ENCODE results near the gene RAD9A.

The RAD9A gene

DNA sequence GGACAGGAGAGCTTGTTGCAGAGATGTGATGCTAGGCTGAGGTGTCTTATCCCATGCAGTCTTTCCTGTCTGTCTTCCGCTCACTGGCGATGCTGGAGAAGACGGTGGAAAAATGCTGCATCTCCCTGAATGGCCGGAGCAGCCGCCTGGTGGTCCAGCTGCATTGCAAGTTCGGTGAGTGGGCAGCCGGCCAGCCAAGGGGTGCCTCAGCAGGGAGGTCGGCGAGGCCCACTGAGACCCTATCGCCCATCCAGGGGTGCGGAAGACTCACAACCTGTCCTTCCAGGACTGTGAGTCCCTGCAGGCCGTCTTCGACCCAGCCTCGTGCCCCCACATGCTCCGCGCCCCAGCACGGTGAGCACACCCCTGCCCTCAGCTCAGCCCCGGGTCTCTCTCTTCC, 1.7 kb downstream of the RAD9A start:
- ATAC-seq, result no peak
- no peak for TF ChIP-seq ZNF70 (CRISPR knock-in tag; IDR thresholded peaks at IDR 0.05)
- TF ChIP-seq, protein P1, sequence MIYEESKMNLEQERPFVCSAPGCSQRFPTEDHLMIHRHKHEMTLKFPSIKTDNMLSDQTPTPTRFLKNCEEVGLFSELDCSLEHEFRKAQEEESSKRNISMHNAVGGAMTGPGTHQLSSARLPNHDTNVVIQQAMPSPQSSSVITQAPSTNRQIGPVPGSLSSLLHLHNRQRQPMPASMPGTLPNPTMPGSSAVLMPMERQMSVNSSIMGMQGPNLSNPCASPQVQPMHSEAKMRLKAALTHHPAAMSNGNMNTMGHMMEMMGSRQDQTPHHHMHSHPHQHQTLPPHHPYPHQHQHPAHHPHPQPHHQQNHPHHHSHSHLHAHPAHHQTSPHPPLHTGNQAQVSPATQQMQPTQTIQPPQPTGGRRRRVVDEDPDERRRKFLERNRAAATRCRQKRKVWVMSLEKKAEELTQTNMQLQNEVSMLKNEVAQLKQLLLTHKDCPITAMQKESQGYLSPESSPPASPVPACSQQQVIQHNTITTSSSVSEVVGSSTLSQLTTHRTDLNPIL (CRISPR knock-in tag; IDR thresholded peaks at IDR 0.05; ENCODE audit: low read depth), result no peak
- TF ChIP-seq ZNF565 (CRISPR knock-in tag; conservative IDR thresholded peaks at IDR 0.05; ENCODE audit: low read depth), result no peak
- no peak for TF ChIP-seq ZC3H10 (CRISPR knock-in tag; IDR thresholded peaks at IDR 0.05)
- no peak for TF ChIP-seq ESRRG (CRISPR knock-in tag; IDR thresholded peaks at IDR 0.05)
- TF ChIP-seq CSDC2 (CRISPR knock-in tag; IDR thresholded peaks at IDR 0.05), result no peak
- TF ChIP-seq SNAI2 (CRISPR knock-in tag; IDR thresholded peaks at IDR 0.05), result no peak
- no peak for TF ChIP-seq GLIS3 (CRISPR knock-in tag; IDR thresholded peaks at IDR 0.05)
- no peak for TF ChIP-seq BACH2 (CRISPR knock-in tag; IDR thresholded peaks at IDR 0.05; ENCODE audit: borderline replicate concordance)
- TF ChIP-seq, protein P2, sequence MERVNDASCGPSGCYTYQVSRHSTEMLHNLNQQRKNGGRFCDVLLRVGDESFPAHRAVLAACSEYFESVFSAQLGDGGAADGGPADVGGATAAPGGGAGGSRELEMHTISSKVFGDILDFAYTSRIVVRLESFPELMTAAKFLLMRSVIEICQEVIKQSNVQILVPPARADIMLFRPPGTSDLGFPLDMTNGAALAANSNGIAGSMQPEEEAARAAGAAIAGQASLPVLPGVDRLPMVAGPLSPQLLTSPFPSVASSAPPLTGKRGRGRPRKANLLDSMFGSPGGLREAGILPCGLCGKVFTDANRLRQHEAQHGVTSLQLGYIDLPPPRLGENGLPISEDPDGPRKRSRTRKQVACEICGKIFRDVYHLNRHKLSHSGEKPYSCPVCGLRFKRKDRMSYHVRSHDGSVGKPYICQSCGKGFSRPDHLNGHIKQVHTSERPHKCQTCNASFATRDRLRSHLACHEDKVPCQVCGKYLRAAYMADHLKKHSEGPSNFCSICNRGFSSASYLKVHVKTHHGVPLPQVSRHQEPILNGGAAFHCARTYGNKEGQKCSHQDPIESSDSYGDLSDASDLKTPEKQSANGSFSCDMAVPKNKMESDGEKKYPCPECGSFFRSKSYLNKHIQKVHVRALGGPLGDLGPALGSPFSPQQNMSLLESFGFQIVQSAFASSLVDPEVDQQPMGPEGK (CRISPR knock-in tag; IDR thresholded peaks at IDR 0.05; ENCODE audit: borderline replicate concordance), result no peak
- TF ChIP-seq OSR1 (CRISPR knock-in tag; IDR thresholded peaks at IDR 0.05), result no peak

DNA sequence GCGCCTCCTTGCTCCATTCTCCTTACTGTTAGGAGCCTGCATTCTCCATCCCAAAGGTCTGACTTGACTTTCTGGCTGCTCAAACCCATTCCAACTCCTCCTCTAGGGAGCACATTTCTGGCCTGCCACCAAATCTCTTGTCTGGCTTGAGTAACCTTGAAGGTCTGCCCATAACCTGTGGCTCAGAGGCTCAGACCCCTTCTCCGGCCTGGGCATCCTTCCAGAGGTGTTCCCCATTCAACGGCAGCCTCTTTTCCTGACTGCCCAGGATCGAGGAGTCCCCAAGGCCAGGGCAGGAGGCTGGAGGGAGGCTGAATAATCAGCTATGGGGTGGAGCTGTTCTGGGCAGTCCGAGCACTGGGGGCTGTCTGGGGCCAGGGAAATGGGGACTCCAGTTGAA, 2.2 kb downstream of the RAD9A start:
- TF ChIP-seq ZNF70 (CRISPR knock-in tag; IDR thresholded peaks at IDR 0.05), result no peak
- no peak for TF ChIP-seq ZC3H10 (CRISPR knock-in tag; IDR thresholded peaks at IDR 0.05)
- TF ChIP-seq SNAI2 (CRISPR knock-in tag; IDR thresholded peaks at IDR 0.05), result no peak
- no peak for TF ChIP-seq PPARA (CRISPR knock-in tag; IDR thresholded peaks at IDR 0.05; ENCODE audit: borderline replicate concordance)
- ATAC-seq, result no peak

DNA sequence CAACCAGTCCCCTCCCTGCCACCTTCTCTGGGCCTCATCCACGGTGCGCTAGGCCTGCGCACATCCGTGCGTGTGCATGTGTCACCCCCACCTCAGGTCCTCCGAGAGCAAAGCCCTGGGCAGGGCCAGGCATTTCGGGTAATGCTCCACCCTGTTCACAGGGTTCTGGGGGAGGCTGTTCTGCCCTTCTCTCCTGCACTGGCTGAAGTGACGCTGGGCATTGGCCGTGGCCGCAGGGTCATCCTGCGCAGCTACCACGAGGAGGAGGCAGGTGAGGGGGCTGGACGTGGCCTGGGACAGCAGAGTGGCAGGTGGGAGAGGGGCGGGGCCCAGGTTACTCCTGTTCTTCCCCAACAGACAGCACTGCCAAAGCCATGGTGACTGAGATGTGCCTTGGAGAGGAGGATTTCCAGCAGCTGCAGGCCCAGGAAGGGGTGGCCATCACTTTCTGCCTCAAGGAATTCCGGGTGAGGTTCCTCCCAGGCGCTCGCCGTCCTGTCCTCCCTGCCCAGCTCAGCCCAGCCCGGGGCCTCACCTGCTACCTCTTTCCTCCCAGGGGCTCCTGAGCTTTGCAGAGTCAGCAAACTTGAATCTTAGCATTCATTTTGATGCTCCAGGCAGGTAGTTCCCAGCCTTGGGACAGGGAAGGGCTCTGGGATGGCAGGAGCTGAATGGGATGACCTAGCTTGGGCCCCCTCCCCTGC, 3.9 kb downstream of the RAD9A start:
- no peak for ATAC-seq
- TF ChIP-seq, protein P3, sequence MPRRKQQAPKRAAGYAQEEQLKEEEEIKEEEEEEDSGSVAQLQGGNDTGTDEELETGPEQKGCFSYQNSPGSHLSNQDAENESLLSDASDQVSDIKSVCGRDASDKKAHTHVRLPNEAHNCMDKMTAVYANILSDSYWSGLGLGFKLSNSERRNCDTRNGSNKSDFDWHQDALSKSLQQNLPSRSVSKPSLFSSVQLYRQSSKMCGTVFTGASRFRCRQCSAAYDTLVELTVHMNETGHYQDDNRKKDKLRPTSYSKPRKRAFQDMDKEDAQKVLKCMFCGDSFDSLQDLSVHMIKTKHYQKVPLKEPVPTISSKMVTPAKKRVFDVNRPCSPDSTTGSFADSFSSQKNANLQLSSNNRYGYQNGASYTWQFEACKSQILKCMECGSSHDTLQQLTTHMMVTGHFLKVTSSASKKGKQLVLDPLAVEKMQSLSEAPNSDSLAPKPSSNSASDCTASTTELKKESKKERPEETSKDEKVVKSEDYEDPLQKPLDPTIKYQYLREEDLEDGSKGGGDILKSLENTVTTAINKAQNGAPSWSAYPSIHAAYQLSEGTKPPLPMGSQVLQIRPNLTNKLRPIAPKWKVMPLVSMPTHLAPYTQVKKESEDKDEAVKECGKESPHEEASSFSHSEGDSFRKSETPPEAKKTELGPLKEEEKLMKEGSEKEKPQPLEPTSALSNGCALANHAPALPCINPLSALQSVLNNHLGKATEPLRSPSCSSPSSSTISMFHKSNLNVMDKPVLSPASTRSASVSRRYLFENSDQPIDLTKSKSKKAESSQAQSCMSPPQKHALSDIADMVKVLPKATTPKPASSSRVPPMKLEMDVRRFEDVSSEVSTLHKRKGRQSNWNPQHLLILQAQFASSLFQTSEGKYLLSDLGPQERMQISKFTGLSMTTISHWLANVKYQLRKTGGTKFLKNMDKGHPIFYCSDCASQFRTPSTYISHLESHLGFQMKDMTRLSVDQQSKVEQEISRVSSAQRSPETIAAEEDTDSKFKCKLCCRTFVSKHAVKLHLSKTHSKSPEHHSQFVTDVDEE (CRISPR knock-in tag; IDR thresholded peaks at IDR 0.05), result no peak
- TF ChIP-seq ZFP3 (CRISPR knock-in tag; IDR thresholded peaks at IDR 0.05) (no peak), ZNF70 (CRISPR knock-in tag; IDR thresholded peaks at IDR 0.05) (no peak)

DNA sequence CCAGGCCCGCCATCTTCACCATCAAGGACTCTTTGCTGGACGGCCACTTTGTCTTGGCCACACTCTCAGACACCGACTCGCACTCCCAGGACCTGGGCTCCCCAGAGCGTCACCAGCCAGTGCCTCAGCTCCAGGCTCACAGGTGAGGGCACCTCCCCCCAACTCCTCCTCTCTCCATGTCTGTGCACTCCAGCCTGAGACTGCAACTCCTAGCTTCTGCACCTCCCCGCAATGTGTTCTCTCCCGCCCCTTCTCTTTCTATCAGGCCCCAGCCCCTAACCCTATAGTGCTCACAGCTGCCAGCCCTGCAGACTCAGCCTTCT, 4.4 kb downstream of the RAD9A start:
- ATAC-seq, result no peak
- TF ChIP-seq, protein P2 (CRISPR knock-in tag; IDR thresholded peaks at IDR 0.05; ENCODE audit: borderline replicate concordance), result no peak
- no peak for TF ChIP-seq OSR1 (CRISPR knock-in tag; IDR thresholded peaks at IDR 0.05)
- TF ChIP-seq, protein P1 (CRISPR knock-in tag; IDR thresholded peaks at IDR 0.05; ENCODE audit: low read depth), result no peak
- no peak for TF ChIP-seq ZNF565 (CRISPR knock-in tag; conservative IDR thresholded peaks at IDR 0.05; ENCODE audit: low read depth)
- TF ChIP-seq, protein P4, sequence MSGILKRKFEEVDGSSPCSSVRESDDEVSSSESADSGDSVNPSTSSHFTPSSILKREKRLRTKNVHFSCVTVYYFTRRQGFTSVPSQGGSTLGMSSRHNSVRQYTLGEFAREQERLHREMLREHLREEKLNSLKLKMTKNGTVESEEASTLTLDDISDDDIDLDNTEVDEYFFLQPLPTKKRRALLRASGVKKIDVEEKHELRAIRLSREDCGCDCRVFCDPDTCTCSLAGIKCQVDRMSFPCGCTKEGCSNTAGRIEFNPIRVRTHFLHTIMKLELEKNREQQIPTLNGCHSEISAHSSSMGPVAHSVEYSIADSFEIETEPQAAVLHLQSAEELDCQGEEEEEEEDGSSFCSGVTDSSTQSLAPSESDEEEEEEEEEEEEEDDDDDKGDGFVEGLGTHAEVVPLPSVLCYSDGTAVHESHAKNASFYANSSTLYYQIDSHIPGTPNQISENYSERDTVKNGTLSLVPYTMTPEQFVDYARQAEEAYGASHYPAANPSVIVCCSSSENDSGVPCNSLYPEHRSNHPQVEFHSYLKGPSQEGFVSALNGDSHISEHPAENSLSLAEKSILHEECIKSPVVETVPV (CRISPR knock-in tag; IDR thresholded peaks at IDR 0.05), result no peak
